Ascending aorta (tissue), 2 donors: Measurements from ENCODE around the gene MGAT1. TPM values are rescaled to one million over a fixed set of nuclear protein-coding genes. Genes with fewer than 3 reads are reported as not detected.

Experiments used
- DNase-seq, 2 donors: peaks; one replicate each; pipeline ENCODE4 v3.0.0-alpha.2; 2019; ENCODE audit warnings: low spot score in 2 of 2
- H3K27ac ChIP-seq, 2 donors: fragments of 200-600 bp; sonication (generic); one replicate each; pipeline ENCODE4 v1.5.1; 2016 to 2017; ENCODE audit warnings: mild to moderate bottlenecking in 1 of 2
- H3K27me3 ChIP-seq: fragments of 200-600 bp; sonication (generic); one replicate; pipeline ENCODE4 v1.5.1; 2017
- H3K36me3 ChIP-seq, 2 donors: fragments of 200-600 bp; sonication (generic); one replicate each; pipeline ENCODE4 v1.5.1; 2016
- H3K4me1 ChIP-seq, 2 donors: fragments of 200-600 bp; sonication (generic); one replicate each; pipeline ENCODE4 v1.5.1; 2016 to 2017; ENCODE audit warnings: mild to moderate bottlenecking in 1 of 2
- H3K4me3 ChIP-seq, 2 donors: fragments of 200-600 bp; sonication (generic); one replicate each; pipeline ENCODE4 v1.5.1; 2016 to 2017; ENCODE audit warnings: mild to moderate bottlenecking in 1 of 2
- H3K9me3 ChIP-seq, 2 donors: fragments of 200-600 bp; sonication (generic); one replicate each; pipeline ENCODE4 v1.5.1; 2016
- CTCF ChIP-seq, 3 experiments: fragments of 200-600 bp in 2 of 3; fragments of 450-650 bp in 1 of 3; sonication (generic) in 2 of 3; IDR thresholded peaks; one replicate each; pipeline ENCODE4 v1.5.1; 2016 to 2019; ENCODE audit warnings: antibody characterized with exemption in 3 of 3, mild to moderate bottlenecking in 1 of 3, moderate library complexity in 1 of 3
- intact Hi-C: fragments of 100-400 bp; cut with DNase I; formaldehyde crosslinking; loops from one replicate; pipeline ENCODE4 v1.15.1; 2023
- total RNA-seq: library from RNA; depleted of rRNA; stranded (reverse); fragments of >200 nt; gene quantifications from one replicate; pipeline ENCODE4 v1.1.0, GENCODE V29; 2016

The MGAT1 gene
- total RNA-seq, 1 donor from 2014 or later, result 257 TPM

DNA sequence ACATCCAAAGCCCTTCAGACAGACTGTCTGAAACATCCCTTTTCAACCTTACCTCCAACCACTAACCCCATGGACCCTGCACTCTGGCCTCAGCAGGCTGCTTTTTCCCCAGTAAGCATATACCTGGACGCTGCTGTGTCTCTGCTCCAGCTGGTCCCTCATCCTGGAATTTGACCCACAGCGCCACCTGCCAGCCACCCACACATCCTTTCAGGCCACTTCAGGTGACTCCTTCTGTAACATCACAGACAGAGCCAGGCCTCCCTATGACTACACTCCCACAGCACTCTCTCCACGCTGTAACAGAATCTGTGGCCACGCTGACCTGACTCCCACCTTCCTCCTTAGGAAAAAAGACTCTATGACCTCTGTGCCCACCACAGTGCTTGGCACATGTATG is 3.4 kb downstream of the MGAT1 start:
- peak overlapping the region; percentile 38 to 99 for H3K27ac ChIP-seq
- H3K27me3 ChIP-seq, result no peaks in the 10 kb centered on the region
- TF ChIP-seq CTCF (IDR thresholded peaks at IDR 0.05), result no peak
- DNase-seq, result peak in 1 of 2 donors; percentile 53
- H3K36me3 ChIP-seq, result peaks cover 3 to 4% of the 10 kb centered on the region in 2 donors
- peaks cover 30 to 68% of the 10 kb centered on the region in 2 donors for H3K4me1 ChIP-seq
- peak overlapping the region in 1 of 2 donors; percentile 6 for H3K4me3 ChIP-seq
- no peaks in the 10 kb centered on the region for H3K9me3 ChIP-seq
- intact Hi-C loops, result loop anchor here (1.0 kb wide), 1 partner anchor 14 kb away; no protein-coding TSS in a partner anchor

- TF ChIP-seq CTCF (IDR thresholded peaks at IDR 0.05), result no peak
- peaks cover 4 to 7% of the 10 kb centered on the region in 2 donors for H3K36me3 ChIP-seq
- no peak overlapping the region for H3K27ac ChIP-seq
- no peaks in the 10 kb centered on the region for H3K27me3 ChIP-seq
- H3K9me3 ChIP-seq, result no peaks in the 10 kb centered on the region
- intact Hi-C loops, result no loop called here
- DNase-seq, result no peak
- H3K4me1 ChIP-seq, result peaks cover 27 to 58% of the 10 kb centered on the region in 2 donors
- peak overlapping the region in 1 of 2 donors; percentile 21 for H3K4me3 ChIP-seq
Measured at GRCh38 chr5:180798193-180798592, 4.4 kb downstream of the MGAT1 start.

DNA sequence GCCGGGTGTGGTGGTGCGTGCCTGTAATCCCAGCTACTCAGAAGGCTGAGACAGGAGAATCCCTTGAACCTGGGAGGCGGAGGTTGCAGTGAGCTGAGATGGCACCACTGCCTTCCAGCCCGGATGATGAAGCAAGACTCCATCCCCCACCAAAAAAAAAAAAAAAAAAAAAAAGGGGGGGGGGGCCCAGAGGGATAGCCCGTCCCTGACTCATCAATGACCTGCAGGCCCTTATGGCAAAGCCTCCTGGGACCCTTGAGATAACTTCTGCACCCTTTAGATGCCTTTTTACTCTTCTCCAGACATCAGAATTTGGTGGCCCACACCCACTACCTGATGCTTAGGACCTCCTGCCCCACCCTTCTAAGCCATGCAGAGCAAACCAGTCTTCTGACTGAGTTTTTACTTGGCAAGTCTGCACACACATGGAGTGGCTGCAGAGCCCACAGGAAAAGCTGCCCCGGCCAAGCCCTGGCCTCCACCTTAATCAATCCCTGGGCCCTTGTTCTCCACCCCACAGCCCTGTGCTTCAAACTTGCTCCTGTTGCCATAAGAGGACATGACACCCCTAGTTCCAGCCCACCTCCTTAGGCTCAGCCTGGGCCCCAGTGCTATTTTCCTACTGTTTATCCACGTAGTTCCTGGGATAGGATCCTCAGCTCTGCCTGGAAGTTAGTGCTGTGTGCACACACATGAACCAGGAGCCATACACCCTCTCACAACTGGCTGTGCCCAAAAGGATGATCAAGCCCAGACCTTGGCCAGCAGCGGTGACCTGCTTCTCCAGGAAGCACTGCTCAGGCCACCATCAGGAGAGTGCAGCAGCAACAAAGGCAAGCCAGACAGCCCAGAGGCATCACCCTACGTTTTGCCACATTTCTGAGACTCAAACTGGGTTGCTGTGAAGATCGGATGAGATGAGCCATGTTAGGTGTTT is 5.1 kb downstream of the MGAT1 start:
- peak overlapping the region in 1 of 2 donors; percentile 21 for H3K4me3 ChIP-seq
- no peaks in the 10 kb centered on the region for H3K9me3 ChIP-seq
- H3K27me3 ChIP-seq, result no peaks in the 10 kb centered on the region
- DNase-seq, result no peak
- no peak overlapping the region for H3K27ac ChIP-seq
- peaks cover 10 to 11% of the 10 kb centered on the region in 2 donors for H3K36me3 ChIP-seq
- no peak for TF ChIP-seq CTCF (IDR thresholded peaks at IDR 0.05)
- intact Hi-C loops, result no loop called here
- peaks cover 27 to 55% of the 10 kb centered on the region in 2 donors for H3K4me1 ChIP-seq

GRCh38 chr5:180795771-180796313 is 6.8 kb downstream of the MGAT1 start:
- peaks cover 26 to 28% of the 10 kb centered on the region in 2 donors for H3K36me3 ChIP-seq
- intact Hi-C loops, result no loop called here
- no peak overlapping the region for H3K27ac ChIP-seq
- no peaks in the 10 kb centered on the region for H3K27me3 ChIP-seq
- TF ChIP-seq CTCF (IDR thresholded peaks at IDR 0.05), result no peak
- no peaks in the 10 kb centered on the region for H3K9me3 ChIP-seq
- H3K4me3 ChIP-seq, result no peak overlapping the region
- peaks cover 23 to 45% of the 10 kb centered on the region in 2 donors for H3K4me1 ChIP-seq
- no peak for DNase-seq

DNA sequence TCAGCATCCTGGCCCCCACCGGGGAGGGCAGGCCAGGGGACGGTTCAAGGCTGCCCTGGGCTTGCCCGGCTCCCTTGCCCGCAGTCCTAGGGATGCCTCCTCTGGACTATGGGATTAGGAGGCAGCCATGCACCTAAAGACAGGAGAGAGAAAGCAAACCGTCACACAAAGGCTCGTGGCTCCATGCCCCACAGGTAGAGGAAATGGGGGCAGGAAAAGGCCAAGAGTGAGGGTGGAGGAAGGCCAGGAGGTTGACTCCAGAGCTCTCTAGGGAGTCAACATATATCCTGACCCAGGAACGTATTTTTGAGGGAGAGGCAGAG is 9.7 kb downstream of the MGAT1 start:
- Histone ChIP-seq H3K27me3 (no peaks in the 10 kb centered on the region), H3K4me1 (peaks cover 6 to 17% of the 10 kb centered on the region in 2 donors), H3K4me3 (no peak overlapping the region), H3K36me3 (peaks cover 49 to 51% of the 10 kb centered on the region in 2 donors), H3K9me3 (no peaks in the 10 kb centered on the region), H3K27ac (no peak overlapping the region)
- no peak for DNase-seq
- intact Hi-C loops, result no loop called here
- no peak for TF ChIP-seq CTCF (IDR thresholded peaks at IDR 0.05)
